OCI-LY3 (cell line): Measurements from ENCODE around the gene RNU7-1.

Experiments
- EZH2phosphoT487 ChIP-seq: fragments of 200-600 bp; shearing (Covaris generic); IDR thresholded peaks from 2 replicates; pipeline ENCODE4 v1.6.1; 2018; ENCODE audit warnings: antibody characterized with exemption, mixed run types, low read depth
- TF ChIP-seq, protein P1 (sequence below): fragments of 200-600, 300-600 bp; sonication (generic); IDR thresholded peaks from 2 replicates; pipeline ENCODE4 v1.5.1; 2014; ENCODE audit warnings: antibody characterized with exemption, low read length, low read depth

DNA sequence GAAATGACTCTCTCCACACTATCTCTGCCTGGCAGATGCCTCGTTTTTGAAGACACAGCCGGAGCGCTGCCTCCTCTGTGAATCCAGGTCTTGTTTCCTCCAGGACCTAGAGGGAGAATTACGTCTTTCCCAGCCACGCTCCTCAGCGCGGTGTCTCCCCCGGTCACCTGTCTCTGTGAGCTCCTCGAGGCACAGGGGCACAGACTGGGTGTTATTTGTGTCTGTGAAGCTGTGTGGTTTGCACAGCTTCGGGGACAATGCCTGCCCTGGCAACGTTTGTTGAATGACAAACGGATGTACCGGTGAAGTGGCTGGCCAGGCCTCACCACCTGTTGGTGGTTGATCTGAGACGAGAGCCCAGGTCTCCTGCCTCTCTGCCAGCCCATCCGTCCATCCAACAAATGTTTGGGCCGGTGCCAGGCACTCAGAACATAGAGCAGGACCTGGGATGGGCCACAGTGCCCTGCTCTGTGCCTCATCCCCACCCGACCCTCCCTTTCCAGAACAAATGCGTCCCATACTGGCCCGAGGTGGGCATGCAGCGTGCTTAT is 13.6 kb downstream of the RNU7-1 start:
- TF ChIP-seq, protein P1, sequence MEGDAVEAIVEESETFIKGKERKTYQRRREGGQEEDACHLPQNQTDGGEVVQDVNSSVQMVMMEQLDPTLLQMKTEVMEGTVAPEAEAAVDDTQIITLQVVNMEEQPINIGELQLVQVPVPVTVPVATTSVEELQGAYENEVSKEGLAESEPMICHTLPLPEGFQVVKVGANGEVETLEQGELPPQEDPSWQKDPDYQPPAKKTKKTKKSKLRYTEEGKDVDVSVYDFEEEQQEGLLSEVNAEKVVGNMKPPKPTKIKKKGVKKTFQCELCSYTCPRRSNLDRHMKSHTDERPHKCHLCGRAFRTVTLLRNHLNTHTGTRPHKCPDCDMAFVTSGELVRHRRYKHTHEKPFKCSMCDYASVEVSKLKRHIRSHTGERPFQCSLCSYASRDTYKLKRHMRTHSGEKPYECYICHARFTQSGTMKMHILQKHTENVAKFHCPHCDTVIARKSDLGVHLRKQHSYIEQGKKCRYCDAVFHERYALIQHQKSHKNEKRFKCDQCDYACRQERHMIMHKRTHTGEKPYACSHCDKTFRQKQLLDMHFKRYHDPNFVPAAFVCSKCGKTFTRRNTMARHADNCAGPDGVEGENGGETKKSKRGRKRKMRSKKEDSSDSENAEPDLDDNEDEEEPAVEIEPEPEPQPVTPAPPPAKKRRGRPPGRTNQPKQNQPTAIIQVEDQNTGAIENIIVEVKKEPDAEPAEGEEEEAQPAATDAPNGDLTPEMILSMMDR, result no peak
- no peak for TF ChIP-seq EZH2phosphoT487
